ENCODE data around the gene OR1I1.
"Not testable (repeated sequence)": the region's sequence is repeated elsewhere in the genome, so short reads cannot be mapped to it uniquely, and the experiment has no call there.

OR1I1 gene, protein sequence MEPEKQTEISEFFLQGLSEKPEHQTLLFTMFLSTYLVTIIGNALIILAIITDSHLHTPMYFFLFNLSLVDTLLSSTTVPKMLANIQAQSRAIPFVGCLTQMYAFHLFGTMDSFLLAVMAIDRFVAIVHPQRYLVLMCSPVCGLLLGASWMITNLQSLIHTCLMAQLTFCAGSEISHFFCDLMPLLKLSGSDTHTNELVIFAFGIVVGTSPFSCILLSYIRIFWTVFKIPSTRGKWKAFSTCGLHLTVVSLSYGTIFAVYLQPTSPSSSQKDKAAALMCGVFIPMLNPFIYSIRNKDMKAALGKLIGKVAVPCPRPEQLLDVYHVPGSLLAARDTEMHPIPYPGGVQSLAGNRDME

DNA sequence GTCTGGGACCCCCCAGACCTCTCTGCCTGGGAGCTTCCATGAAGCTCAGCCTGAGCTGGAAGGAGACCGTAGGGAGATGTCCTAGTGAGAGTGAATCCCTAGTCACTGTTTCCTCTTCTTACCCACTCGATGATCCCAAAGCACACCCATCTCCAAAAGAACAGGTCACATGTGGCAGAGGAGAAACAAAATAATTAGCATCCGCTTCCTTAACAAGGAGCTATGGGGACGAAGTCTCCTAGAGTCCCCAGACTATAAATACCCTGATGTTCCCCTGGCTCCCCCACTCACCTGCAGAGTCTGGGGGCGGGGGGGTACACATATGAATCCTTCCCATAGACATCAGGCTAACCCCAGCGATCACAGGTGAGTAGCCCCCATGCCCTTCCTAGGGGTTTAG is at the start of gene OR1I1:
Gene OR1I1 (plus strand): TSS at position 301 of the 400 bp plus-strand sequence. CDS start 4,855 bp downstream, outside the sequence.
- no peak for DNase-seq

DNA sequence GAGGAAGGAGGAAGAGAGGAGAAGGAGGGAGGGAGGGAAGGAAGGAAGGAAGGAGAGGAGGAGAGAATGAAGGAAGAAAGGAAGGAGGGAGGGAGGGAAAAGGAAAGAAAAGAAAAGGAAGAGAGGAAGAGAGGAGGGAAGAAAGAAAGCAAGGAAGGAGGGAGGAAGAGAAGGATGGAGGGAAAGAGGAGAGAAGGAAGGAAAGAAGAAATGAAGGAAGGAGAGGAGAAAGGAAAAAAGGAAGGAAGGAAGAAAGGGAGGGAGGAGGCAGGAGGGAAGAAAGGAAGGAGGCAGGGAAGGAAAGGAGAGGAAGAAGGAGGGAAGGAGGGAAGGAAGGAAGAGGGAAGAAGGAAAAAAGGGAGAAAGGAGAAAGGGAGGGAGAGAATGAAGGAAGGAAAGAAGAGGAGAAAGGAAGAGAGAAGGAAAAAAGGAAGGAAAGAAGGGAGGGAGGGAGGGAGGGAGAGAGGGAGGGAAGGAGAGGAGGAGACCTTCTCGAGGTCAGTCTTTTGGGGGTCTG is 46.2 kb upstream of the OR1I1 start:
- DNase-seq, result no peak

DNA sequence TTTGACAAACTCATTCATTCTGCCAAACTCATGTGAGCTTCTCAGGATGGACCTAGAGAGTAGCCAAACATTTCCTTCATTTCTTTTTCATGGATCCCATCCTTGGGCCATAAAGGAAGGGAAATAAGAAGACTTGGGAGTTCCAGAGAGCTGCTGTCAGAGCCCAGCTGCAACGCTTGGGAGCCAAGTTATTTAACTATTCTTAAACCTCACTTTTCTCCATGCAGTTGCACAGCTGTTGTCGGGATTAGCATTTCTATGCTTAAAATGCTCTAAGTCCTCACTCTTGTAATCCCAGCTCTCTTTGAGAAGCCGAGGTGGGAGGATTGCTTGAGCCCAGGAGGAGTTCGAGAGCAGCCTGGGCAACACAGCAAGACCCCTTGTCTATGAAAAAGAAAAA is 44.4 kb upstream of the OR1I1 start:
- no peak for DNase-seq

DNA sequence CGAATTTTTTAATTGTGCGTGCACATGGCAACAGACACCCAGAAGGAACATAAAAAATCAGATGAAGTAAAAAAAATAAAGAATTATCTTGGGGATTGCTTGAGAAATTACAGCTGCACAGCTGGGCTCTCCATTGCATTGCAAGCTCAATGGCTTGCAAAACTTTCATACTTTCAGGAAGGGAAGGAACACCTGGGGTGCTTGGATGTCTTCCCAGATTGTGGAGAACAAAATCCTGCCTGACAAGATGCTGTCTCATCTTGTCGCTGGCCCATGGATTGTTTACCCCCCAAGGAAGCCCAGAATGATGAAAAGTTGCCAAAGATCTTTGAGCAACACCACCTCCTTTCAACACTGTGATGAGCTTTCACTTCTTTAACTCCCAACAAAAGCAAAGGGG is 43.7 kb upstream of the OR1I1 start:
- DNase-seq, result no peak

DNA sequence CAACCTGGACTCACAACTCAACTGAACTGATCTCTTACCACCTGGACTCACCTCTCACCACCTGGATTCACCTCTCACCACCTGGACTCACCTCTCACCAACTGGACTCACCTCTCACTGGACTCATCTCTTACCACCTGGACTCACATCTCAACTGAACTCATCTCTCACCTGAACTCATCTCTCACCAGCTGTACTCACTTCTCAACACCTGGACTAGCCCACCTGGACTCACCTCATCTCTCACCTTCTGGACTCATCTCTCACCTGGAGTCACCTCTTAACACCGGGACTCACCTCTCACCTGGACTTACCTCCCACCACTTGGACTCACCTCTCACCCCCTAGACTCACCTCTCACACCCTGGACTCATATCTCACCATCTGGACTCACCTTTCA is 40.0 kb upstream of the OR1I1 start:
- DNase-seq, result no peak

DNA sequence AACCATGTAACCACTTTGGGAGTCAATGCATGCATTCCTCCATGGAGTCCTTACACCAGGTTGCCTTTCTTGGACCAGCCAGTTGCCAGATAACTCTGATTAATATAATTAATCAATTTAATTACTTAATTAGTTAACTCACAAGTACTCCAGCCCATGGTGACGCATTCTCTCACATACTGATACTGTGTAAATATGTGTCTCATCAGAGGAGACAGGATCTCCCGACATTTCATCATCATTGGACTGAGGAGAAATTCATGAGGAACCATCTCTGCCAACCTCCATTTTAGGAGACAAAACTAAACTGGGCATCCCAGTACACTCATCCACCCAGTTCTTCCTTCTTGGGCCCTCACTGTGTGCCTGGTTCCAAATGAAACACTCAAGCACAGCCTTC is 39.2 kb upstream of the OR1I1 start:
- DNase-seq, result peak; percentile 53 to 64 (median 62)

DNA sequence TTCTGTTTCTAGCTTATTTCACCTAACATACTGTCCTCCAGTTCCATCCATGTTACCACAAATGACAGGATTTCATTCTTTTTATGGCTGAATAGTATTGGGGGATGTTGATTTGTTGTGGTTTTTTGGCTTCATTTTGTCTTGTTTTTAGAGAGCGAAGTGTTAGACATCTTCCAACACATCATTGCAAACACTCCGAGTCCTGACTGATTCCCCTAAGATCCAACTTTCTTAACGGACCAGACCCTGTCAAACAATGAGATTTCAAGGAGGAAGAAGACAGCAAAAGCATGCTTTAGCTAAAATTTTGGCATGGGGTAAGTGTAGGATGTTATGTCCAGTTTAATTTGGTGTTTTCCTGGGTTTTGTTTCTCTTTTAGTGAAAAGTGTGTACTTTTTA is 36.5 kb upstream of the OR1I1 start:
- no peak for DNase-seq

DNA sequence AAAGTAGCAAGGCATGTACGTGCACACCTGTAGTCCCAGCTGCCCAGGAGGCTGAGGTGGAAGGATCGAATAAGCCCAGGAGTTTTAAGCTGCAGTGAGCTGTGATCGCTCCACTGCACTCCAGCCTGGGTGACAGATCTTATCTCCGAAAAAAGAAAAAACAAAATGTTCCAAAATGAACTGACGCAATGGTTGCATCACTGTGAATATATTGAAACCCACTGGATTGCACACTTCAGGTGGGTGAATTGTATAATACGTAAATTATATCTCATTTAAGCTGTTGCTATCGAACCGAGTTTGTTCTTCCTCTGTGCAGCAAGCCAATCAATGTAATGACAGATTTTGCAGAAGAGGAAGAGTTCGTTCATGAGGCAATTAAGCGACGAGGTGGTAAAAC is 34.3 kb upstream of the OR1I1 start:
- DNase-seq, result no peak

DNA sequence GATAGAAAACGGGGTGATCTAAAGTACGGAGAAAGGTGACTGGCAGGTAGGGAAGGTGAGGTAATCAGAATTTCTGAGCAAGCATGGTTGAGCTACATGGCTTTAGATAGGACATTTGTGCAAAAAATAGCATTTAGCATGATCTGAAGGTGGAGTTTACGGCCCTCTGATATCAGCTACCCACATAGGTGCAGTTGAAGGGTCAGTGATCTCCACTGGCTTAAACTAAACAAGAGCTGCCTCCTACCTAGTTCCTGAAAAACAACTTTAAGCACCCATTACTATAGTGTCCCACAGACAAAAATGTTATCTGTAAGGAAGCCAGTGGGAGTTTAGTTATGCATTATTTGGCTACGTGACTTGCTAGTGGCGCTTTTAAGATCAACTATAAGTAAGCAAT is 33.9 kb upstream of the OR1I1 start:
- no peak for DNase-seq

DNA sequence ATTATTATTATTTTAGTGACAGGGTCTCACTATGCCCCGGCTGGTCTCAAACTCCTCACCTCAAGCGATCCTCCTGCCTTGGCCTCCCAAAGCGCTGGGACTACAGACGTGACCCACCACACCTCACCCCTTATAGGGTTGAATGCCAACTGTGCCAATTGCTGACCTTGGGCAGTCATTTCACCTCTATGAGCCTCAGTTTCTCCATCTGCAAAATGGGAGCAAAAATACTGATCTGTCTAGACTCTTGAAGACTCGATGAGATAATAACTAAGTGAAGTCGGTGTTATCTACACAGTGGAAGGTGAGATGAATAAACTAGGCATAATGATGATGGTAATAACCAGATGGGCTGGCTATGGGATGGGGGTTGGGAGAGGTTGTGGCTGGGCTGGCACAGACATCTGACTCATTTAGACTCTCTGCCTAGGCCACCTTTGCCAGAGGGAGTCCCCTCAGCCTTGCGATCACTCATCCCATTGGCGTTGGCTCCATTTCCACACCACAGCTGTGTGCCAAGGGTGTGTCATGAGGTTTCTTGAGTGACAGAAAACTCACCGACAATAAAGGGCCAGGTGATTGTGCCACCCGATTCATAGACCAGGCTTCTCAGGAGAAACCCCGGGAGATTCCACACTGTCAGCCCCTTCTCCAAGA is 33.0 kb upstream of the OR1I1 start, which contains the start of gene CASP14:
Gene CASP14 (plus strand): TSS at position 596 of the 657 bp plus-strand sequence. CDS start 2,772 bp downstream, outside the sequence.
- no peak for DNase-seq

DNA sequence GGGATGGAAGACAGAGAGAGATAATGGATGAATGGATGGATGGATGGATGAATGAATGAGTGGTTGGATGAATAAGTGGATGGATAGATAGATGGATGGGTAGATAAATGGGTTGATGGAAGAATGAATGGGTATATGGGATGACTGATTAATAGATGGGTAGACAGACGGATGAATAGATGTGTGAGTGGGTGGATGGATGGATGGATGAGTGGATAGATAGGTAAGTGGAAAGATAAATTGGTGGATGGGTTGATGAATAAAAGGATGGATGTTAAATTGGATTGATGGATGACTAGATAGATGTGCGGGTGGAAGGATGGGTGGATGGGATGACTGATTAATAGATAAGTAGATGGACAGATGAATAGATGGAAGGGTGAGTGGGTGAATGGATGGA is 31.4 kb upstream of the OR1I1 start:
- DNase-seq, result no peak

DNA sequence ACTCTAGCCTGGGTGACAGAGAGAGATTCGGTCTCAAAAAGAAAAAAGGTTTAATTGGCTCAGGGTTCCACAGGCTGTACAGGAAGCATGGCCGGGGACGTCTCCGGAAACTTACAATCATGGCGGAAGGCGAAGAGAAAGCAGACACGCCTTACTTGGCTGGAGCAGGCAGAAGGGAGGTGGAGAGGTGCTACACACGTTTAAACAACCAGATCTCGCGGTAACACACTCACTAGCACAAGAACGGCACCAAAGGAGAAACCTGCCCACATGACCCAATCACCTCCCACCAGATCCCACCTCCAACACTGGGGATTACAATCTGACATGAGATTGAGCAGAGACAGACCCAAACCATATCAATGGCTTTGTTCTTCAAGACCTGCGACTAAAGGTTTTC is 20.0 kb upstream of the OR1I1 start:
- no peak for DNase-seq

DNA sequence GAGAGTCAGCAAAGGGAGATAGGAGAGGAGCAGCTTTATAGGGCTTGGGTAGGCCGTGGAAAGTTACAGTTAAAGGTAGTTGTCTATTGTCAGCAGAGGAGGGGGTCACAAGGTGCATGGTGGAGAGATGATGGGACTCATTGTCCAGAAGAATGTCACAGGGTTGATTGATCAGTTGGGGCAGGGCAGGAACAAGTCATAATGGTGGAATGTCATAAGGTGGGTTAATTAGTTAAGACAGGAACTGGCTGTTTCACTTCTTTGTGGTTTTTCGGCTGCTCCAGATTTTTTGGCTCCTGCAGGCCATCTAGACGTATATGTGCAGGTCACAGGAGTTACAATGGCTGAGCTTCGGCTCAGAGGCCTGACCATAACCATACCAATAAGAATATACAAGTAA is 11.6 kb upstream of the OR1I1 start:
- DNase-seq, result not testable (repeated sequence)

DNA sequence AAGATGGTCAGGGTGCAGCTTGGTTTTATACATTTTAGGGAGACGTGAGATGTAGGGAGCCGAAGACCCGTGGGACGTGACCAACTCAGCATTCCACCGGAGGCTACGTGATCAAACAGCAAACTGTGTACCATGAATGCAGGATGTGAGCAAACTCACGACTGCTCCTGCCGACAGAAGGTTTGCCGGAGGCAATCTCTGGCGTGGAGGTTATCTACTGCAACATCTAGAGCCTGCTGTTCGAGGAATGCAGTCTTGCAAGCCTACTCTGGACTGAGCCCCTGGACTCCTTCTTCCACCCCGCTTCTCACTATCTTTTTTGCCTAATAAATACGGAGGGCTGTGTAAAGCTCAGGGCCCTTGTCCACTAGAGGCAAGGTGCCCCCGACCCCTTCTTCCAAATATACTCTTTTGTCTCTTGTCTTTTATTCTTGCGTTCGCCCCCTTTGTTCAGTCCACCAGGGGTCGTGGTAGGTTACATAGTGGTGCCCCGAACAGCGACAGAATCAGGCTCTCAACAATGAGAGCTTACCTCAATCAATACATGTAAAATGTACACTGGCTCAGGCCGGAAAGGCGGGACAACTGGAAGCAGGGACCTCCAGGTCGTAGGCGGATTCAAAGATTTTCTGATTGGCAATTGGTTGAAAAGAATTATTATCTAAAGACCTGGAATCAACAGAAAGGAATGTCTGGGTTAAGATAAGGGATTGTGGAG is 8.9 kb upstream of the OR1I1 start:
- DNase-seq, result no peak

DNA sequence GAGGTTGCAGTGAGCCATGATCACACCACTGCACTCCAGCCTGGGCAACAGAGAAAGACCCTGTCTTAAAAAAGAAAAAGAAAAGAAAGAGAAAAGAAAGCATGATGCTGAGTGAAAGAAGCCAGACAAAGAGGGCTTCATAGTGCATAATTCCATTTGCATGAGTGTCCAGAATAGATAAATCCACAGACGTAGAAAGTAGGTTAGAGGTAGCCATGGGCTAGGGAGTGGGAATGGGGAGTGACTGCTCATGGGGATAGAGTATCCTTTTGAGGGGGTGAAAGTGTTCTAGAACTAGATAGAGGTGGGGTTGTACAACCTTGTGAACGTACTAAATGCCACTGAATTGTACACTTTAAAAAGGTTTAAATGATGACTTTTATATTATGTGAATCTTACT is 7.6 kb upstream of the OR1I1 start:
- DNase-seq, result no peak

DNA sequence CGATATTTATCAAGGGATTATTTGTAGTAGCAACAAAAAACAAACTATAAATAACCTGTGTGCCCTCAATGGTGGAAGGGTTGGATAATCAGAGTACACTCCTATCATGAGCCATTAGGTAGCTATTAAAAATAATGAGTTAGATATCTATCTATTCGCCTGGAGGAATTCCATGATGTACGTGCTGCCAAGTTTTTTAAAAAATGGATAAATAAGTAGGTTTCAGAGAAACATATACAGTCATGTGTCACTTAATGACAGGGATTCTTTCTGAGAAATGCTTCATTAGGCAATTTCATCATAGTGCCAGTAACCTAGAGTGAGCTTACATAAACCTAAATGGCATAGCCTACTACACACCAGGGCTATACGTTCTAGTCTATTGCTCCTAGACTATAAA is 6.2 kb upstream of the OR1I1 start:
- DNase-seq, result no peak

DNA sequence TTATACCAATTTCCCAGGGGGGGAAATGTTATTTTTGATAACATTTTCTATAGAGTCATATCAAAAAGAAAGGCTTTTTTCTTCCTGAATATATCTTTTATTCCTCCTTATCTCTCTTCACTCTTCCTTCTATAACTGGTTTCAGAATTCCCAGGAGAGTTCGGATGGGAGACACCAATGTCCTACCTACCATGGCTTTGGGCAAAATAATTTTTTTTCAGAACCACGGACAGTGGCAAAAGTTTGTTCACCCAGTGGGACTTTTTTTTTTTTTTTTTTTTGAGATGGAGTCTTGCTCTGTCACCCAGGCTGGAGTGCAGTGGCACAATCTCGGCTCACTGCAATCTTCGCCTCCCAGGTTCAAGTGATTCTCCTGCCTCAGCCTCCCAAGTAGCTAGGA is 2.0 kb upstream of the OR1I1 start:
- DNase-seq, result peak in 2 of 3 donors; percentile 15 to 16

DNA sequence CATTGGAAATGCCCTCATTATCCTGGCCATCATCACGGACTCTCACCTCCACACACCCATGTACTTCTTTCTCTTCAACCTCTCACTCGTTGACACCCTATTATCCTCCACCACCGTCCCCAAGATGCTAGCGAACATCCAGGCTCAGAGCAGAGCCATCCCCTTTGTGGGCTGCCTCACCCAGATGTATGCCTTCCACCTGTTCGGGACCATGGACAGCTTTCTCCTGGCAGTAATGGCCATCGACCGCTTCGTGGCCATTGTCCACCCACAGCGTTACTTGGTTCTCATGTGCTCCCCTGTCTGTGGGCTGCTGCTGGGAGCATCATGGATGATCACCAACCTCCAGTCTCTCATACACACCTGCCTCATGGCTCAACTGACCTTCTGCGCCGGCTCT is 5.2 kb downstream of the OR1I1 start:
- no peak for DNase-seq

DNA sequence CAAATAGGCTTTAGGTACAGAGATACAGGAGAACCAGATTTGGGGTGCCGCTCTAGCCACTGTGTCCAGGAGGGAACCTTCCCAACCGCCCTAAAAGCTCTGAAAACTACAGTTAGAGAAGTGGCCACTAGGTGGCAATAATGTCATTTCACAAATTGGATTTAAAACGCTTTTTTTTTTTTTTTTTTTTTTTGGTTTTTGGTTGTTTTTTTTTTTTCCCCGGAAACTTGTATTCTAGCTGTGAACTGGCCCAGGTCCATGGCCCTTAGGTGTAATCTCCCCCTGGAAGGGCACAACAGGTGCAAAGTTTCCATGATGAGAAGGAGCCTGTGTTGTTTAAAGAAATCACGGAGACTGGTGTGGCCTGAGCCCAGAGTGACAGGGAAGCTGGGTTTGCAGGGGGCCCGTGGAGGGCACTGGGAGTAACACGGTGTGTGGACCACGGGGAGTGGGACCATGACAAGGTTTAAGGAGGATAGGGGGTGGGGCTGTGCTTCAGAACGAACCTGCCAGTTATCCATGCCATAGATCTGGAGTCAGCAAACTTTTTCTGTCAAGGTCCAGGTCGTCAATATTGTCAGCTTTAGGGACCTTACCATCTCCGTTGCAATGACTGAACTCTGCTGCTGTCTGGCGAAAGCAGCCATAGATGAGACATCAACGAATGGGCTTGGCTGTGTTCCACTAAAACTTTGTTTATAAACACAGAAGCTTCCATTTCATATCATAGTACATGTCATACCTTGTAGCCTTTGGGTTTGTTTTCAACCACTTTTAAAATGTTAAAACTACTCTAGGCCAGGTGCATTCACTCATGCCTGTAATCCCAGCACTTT is 10.1 kb downstream of the OR1I1 start:
- DNase-seq, result peak; percentile 78 to 91 (median 84)

DNA sequence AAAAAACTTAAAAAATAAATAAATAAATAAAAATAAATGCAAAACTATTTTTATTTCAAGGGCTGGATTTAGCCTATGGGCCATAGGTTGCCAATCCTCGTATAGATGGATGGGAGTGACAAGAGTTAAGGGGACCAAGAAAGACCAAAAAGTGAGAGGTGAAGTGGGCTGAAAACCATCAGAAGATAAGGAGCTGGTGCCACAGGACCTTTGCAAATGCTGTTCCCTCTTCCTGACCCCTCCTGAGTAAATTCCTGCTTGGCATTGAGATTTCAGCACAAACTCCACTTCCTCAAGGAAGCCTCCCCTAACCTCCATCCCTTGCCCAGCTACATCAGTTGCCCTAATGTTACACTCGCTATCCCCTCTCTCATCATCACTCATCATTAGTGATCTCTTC is 11.0 kb downstream of the OR1I1 start:
- no peak for DNase-seq

DNA sequence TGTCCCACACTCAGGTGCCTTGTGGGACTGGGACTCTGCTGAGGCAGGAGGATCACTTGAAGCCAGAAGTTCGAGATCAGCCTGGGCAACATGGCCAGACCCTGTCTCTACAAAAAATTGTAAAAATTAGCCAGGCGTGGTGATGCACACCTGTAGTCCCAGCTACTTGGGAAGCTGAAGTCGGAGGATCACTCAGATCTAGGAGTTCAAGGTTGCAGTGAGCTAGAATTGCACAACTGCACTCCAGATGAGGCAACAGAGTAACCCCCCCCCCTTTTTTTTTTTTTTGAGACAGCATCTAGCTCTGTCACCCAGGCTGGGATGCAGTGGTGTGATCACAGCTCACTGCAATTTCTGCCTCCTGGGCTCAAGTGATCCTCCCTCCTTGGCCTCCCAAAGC is 14.2 kb downstream of the OR1I1 start:
- DNase-seq, result no peak

DNA sequence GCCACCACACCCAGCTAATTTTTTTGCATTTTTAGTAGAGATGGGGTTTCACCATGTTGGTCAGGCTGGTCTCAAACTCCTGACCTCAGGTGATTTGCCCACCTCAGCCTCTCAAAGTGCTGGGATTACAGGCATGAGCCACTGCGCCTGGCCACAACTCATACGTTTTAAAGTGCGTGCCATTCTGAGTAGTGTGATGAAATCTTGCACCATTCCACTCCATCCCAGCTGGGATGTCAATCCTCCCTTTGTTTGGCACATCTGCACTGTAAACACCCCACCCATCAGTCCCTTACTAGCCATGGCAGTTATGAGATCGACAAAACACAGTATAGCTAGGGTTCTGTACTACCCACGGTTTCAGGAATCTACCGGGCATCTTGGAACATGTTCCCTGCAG is 16.0 kb downstream of the OR1I1 start:
- DNase-seq, result not testable (repeated sequence)

DNA sequence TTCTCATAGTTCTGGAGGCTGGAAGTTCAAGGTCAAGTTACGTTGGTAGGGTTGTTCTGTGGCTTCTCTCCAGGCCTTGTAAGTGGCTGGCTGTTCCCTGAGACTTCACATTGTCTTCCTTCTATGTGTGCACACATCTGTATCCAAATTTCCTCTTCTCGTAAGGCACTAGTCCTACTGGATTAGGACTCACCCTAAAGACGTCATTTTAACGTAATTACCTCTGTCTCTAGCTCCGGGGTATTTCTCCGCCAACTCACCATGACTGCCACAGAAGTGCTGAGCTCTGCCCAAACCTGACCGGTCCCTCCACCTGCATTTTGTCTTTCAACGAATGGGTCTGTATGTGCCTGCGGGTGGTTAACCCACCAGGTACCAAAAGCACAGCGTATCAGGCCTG is 16.4 kb downstream of the OR1I1 start:
- no peak for DNase-seq
